GM21619 (cell line): Measurements from ENCODE around the gene PLD1.

Experiments
- ATAC-seq: cut with Tn5 transposase; IDR thresholded peaks from one replicate; pipeline ENCODE4 v1.9.1; 2021; ENCODE audit not compliant: unreplicated experiment

PLD1 gene

DNA sequence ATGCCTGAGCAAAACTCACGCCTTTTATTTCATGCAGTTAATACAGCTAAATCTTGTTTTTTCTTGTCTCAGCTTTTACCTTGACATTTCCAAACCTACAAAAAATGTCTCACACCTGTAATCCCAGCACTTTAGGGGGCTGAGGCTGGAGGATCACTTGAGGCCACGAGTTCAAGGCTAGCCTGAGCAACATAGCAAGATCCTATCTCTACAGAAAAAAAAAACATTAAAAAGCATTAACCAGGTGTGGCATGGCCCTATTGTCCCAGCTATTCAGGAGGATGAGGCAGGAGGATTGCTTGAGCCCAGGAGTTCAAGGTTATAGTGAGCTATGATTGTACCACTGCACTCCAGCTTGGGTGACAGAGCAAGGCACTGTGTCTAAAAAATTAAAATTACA is 29.0 kb upstream of the PLD1 start:
- ATAC-seq = no peak

DNA sequence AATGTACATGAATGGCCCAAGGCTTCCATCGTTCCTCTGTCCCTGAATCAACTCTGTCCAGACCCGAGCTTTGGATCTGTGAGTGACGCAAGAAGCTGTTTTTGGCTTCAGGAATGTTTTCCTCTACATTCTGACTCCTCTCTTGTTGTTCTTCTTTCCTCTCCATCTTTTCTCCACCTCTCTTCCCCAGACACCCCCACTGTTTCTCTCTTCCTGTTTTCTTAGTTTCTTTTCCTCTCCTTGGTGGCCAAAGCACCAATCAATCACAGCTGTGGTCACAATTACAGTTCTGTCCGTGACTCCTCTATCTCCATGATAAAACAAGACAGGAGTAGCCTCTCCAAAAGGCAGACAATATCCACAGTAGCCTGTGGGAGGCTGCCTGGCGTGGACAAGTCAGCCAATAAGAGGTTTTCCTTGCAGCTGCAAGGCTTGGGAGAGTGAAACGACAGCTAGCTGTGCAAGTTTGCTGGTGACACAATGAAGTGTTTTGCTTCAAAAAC is 28.0 kb upstream of the PLD1 start:
- no peak for ATAC-seq

DNA sequence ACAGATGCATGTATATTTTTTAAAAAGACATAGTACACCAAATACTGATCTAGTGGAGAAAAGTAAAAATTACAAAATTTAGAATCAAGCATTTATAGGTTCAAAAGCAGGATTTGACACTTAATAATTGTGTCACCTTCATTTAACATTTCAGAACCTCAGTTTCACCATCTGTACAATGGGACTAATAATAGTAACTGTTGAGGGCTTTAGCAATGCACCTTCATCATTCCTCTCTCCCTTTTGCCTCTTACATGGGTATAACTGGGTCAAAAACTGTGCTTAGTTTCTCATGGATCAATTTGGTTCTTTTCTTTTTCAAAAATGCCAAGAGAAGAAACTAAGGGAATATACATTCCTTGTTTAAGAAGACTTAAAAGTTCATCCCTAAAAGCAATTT is 27.4 kb upstream of the PLD1 start:
- no peak for ATAC-seq

DNA sequence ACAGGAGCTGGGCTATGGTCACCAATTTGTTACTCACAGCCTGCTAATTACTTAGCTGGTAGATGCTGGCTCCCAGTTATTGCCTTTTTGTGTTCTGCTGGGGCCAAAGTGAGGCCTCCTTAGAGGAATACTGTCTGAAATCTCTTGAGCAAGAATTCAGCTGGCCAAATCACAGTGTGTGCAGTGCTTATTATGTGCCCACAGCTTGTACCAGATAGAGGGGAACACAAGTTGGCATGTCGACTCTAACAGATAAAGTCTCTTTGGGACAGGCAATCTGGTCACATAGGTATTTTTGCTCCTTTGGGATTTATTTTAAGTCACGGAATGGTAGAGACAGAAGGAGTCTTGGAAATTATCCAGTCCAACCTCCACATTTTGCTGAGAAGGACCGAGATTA is 26.6 kb upstream of the PLD1 start:
- ATAC-seq = no peak

DNA sequence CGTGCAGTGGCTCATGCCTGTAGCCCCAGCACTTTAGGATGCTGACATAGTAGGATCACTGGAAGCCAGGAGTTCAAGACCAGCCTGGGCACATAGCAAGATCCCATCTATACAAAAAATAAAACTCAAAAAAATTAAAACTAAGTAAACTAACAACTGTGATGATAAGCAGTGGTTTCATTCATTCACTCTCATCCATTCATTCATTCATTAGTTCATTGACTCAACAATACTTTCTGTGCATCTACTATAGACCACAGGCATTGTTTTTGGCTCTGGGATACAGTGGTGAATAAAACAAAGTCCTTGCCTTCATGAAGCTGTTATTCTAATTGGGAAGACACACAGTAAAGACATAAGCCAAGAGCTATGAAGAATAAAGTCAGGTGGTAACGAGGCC is 25.3 kb upstream of the PLD1 start:
- ATAC-seq = no peak

DNA sequence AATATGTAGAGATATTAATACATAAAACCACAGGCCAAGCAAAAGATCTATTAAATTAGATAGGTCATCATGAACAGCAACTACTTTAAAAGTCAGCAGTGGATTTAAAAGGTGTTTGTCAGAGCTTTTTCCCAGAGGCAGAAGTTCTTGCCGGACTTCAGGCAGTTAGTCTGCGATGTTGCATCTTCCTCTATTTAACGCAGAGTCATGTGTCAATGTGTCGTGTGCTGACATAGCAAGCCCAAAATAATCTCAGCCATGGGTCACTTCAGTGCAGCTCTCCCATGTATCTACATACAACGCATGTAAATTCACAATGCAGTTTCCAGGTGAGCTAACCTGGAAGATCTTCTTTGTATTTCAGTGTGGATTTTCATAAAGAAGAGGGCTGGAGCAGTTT is 24.8 kb upstream of the PLD1 start:
- ATAC-seq = no peak

DNA sequence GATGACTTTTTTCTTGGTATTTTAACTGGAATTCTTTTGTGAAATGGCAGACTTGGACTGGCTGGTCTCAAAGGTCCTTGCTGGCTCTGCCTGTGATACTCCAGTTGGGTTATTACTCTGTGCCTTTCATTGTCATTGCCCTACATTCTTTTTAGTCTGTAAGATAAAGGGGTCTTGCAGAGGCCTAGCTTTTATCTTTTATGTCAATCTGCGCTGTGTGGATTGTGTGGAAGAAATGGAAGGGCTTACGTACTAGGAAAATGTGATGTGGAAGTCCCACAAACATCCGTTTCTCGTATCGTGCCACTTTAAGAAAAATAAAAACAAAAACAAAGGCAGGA is 24.1 kb upstream of the PLD1 start:
- ATAC-seq = no peak

DNA sequence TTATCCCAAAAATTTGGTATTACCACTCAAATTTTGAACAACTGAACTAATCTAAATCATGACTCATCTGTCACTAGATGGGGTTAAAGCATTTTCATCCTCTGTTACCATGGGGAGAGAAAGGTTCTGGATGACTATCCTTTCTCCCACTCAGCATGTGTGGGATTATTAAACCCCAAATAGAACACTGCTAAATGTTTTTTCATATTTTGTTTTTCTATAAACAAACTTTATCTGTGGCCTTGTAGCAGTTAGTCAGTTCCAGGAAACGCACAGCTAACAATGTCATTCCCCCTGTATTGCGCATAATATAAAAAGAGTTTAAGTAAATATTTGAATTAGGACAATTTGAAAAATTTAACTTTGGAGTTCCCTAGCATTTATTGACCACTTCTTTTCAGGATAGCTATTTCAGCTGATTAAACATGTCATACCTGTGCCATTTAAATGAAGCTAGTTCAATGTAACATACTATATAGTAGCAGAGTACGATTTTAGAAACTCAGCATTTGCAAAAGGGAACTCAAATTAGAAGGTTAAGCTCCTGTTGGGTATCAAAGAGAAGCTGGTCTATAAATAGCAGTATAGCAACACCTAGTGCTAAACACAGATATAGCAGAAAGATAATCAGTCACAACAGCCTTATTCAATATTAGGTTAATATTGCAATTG is 23.6 kb upstream of the PLD1 start:
- peak; percentile 50 for ATAC-seq

DNA sequence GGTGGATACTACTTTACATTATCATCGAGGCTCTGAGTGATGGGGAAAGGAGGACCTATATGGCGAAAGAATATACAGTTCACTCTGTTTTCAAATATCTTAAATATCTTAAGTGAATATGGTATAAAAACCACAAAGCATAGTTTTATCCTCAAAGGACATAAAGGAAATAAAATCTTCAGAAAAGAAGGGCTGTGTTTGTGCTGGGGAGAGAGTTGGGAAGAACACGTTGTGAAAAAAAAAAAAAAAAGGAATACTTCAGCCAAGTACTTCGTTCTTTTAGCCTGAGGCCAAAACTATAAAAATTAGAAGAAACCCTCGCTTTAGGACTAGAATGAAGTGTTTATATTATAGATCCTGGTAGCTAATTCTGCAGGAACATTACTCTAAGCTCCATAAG is 22.7 kb upstream of the PLD1 start:
- ATAC-seq = no peak

DNA sequence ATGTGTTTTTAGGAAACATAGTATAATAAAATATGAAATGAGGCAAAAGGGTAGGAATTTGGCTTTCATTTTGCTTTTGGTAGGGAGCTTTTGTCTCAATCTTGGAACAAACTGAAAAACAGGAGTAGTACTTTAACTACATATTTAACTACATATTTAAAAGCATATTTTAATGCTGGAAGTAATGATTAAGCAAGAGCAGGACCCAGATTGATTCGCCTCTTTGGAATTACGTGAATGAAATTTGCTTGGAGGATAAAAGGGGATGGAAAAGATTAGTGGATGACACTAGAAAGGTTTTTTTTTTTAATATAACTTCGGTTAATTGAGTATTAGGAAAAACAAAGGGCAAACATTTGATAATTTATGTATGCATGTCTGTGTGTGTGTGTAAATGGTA is 21.7 kb upstream of the PLD1 start:
- ATAC-seq = no peak

DNA sequence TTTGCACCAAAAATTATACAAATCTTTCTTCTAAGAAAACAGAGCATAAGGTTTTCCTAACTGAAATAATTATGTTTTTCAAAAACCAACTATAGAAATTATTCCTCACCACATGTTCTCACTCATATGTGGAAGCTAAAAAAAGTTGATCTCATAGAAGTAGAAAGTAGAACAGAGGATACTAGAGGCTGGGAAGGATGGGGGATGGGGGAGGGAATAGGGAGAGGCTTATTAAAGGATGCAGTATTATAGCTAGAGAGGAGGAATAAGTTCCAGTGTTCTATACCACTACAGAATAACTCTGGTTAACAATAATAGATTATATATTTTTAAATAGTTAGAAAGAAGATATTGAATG is 20.2 kb upstream of the PLD1 start:
- ATAC-seq = no peak

DNA sequence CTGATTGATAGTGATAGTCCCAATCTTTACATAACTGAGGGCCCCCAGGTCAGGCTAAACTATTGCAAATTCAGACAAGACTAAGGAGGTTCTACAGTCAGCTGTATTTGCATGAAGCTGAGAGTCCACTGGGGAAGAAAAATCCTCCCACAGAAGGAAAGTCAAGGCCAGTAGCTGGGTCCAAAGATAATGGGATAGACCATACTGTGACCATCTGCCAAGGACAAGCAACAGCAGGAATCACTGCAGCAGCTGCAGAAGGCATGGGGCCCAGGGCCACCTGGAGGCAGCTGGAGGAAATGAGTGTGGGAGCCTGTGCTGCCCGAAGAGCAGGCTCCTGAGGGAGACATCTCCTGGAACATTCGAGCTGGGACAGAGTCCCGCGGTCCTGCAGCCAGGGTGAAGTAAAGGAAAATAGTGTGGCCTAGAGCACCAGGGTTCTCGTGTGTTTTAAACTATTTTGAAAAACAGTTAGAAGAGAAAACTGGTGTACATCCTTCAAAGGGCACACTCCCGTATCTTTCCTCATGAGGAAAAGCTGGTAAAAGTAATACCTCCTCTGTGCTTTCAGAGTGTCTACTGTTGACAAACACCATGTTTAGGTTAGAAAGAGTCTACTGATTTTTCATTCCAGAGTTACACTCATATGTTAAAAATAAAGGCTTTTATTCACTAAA is 19.7 kb upstream of the PLD1 start:
- peak; percentile 63 for ATAC-seq

DNA sequence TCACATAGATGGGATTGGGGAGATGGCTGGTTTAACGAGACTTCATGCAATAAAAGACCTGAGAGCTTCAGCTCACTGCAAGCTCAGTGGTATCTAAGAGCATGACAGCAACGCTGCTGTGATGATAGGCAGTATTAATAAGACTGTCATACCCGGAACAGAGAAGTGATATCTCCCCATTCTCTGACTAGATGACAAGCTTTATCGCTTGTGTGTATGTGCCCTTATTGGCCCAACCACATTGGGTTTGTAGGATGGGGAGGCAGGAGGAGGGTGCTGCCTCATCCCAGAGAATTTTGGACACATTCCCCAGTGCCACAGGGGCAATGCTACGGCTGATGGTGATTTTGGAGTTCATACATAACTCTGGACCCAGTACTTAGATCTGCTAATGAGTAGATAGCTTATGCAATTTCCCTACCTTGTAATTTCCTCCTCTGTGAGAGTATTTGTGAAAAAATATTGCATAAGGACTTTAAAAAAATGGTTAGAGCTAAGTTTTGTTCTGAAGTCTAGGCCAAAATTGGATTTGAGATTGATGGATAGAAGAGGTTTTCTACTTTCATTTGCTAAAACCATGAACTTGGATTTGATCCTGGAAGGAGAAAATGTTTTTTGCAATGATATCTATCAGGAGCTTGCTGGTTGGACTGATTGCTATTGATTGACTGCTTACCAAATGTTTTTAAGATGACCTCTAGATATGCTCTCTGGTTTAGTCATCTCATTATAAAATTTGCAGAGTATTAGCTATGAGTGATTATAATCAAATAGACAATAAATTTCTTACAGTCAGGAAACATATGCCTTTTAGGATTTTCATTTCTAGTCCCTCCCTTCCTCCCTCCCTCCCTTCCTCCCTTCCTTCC is 18.9 kb upstream of the PLD1 start:
- no peak for ATAC-seq

DNA sequence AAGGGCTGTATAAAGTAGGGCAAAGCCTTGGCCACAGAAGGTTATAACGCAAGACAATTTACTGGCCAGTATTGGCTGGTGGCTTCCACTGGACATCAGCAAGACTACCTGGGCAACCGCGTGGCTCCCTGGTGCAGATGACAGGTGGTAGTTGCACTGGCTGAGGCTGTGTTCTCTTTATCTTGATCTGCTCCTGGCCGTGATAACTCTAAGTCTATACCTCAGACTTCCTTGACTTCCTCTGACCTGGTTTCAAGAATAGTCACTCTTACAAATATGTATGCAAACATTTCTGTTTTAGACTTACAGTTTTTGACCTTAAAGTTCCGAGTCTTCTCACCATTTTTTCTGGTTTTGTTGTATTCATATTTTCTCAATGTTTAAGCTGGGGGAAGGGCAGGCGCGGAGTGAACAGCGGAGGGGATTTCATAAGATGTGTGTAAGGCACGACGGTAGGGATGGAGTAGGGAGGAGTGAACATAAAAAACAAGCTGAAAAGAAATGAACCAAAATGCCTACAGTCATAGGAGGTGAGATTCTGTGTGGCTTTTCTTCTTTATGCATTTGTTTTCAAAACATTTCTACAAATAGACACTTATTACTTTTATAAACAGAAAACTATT is 17.7 kb upstream of the PLD1 start:
- ATAC-seq = no peak

DNA sequence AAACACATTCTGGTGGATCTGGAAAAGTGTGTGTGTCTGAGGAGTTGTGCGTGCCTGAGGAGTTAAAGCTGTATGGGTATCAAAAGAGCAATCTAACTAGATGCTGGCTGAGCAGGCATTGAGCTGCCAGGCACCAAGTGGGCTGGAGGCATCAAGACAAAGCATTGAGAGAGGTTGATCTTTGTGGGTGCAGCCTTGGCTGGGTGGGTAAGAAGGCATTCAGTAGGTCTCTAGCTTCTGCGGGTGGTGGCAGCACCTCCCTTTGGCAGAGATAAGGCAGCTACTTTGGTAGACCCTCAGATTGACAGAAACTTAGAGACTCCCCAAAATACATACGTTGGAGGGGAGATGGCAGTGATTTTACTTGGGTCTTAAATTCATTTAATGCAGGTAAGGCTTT is 17.1 kb upstream of the PLD1 start:
- ATAC-seq = no peak

DNA sequence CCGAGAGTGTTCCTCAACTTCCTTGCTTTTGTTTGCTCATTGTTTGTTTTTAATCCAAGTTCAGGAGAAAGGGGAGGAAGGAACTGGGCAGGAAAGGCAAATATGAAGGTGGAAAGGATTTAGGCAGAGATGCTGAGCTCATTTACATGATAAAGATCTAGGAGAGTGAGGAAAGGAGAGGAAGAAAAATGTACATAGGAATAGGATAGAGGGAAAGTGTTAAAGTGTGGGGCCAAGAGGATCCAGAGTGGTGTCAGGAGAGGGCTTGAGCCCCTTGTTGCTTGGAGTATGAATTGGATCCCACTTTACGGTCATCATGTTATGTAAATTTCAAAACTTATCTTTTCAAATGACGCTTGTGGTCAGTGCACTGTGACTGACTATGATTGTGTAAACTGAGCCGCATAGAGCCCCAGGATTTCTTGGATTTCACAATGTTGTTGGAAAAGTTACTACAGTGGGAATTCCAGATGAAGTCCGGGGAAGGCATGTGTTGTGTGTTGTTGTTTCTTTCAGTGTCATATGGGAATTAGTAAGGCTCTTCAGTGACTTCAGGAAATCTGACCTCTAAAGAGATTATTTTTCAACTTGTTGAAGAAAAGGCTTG is 15.0 kb upstream of the PLD1 start:
- no peak for ATAC-seq

DNA sequence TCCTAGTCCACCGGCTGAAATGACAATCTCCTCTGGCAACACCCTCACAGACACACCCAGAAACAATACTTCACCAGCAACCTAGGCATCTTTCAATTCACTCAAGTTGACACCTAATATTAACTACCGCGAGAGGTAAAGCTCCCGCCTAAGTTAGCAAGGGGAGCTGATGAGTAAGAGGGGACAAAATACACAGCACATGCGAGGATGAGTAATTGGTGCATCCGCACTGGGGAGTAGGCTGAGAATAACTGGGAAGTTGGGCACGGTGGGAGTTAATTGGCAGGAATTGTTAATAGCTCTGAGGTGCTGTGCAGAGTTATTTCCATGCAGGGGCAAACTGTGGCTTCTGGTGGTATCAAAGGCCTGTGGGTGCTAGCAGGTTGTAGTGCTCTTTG is 14.5 kb upstream of the PLD1 start:
- ATAC-seq = no peak

DNA sequence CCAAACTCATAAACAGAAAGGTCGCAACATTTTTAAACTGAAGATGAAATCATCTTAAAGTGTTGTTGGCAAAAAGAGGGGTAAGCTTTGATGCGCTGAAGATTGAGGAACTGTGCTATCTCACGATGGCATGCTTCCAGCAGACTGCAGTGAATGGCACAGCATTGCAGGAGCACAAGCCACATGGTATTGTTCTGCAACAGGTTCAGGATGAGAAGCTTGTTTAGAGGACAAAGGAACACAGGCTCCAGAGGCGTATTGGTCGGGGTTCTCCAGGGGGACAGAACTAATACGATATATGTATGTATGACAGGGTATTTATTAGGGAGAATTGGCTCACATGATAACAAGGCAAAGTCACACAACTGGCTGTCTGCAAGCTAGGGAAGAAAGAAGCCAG is 13.8 kb upstream of the PLD1 start:
- ATAC-seq = no peak

DNA sequence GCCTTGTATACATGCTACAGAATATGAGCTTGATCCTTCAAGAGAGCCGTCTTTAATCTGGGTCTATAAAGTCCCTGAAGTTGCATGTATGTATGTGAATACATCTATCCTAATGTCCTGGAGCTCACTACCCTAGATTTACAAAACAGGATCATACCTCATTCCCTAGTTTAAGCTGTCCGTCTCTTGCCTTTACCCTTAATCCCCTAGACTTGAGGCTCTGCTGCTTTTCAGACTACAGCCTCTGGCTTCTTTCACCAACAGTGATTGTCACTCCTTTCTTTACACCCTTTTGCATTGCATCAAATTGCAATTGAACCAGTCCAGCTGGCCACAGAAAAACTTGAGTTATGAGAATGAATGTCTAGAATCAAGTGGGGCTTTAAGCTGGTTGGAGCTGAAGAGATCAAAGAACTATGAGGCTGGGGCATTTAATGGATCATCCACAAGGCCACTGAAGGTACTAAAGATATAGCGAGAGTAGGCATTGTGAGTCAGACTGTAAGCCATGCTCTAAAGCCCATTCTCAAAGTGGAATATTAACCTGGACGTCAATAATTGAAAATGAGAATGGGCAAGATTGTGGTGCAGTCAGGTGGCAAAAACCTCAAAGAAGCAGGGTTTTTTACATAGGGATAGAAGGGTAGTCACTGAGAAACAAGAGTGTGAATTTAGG is 12.3 kb upstream of the PLD1 start:
- peak; percentile 85 for ATAC-seq

DNA sequence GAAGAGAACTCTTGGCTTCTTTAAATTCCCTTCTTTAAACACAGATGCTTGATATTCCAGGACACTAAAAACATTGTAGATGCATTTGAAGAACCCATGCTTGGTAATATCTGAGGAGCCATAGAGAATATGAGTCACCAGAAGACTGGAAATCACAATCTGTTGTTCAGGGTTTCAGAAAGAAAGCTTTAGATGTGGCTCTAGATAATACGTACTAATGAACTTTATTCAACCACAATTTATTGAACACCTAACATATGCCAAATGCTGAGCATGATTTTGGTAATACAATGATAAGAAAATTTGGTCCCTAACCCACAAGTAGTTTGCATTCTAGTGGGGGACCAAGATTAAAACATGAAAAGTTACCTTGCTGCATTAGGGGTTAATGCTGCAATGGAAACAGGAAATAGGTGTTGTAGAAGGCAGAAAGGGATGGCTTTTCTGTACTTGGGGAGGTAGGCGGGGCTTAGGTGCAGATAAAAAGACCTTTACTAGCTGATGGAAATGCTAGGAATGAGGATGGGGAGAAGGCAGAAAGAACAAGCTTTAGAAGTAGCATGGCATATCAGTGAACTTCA is 11.6 kb upstream of the PLD1 start:
- no peak for ATAC-seq
